ENCODE measurements around the gene KLF3.

- TF ChIP-seq CTCF (IDR thresholded peaks at IDR 0.05) (no peak), POLR2A (IDR thresholded peaks at IDR 0.05) (no peak)
Observed at GRCh38 chr4:38660838-38661237, 3.2 kb upstream of the KLF3 start.

Measured in right lobe of liver (tissue), 4 donors.